DMS153 (cell line): ENCODE measurements around the gene SRP72.

Experiments
- DNase-seq: peaks from one replicate; lab custom pipeline; 2025; lab: John Stamatoyannopoulos, UW

The SRP72 gene

DNA sequence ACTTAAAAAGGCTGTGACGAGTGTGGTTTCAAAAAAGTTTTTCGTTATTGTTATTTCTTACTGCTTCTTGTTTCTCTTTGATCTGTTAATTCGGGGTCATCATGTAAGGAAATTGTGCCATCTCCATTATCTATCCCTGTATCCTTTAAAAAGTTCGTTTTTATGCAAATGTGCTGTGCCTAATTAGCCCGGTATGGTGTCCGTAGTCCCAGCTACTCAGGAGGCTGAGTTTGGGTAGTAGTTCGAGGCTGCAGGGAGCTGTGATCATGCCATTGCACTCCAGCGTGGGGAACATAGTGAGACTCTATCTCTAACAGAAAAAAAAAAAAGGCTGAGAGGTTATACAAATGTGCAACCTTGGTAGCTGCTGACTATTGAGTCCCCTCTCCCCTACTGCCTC lies 83.2 kb downstream of the SRP72 start:
- DNase-seq = no peak

DNA sequence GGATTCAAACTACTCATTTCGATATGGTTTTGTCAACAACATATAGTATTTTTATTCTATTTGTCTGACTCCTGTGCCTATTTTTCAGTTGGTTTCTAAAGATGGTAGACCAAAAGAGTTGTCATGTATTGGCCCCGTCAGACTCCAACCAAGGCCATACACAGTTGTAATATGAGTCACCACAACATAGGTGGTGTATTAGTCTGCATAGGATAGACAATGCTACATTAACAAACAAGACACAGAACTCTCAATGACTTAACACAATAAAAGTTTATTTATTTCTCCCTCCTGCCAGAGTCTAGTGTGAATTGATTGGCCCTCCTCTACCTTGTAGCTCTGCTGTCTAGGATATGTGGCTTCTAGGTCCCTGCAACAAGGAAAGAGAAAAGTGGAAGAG lies 84.1 kb downstream of the SRP72 start:
- no peak for DNase-seq

DNA sequence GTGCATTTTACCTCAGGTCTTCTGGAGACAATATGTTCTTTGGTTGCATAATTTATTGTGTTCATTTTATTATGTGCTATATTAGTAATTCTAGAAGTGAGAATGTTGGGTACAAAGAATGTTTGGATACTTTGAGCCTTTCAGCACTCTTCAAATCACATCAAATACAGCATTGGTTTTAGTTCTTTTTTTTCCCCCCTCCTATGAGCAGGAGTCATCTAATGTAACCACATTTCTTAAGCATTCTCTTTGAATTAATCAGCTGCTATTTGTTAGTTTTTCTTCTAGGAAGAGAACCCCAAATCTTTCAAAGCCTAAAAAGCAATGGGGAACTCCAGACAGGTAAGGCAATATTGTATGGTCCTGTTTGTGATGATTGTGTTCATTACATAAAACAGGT lies 84.9 kb downstream of the SRP72 start:
- DNase-seq = no peak
